Lung microvascular endothelial cell (primary cell): Measurements from ENCODE around the gene TTC22. TPM values are rescaled to one million over a fixed set of nuclear protein-coding genes. Genes with fewer than 3 reads are reported as not detected.

ENCODE experiments used
- DNase-seq, 2 donors: peaks; one replicate each; pipeline versions ENCODE4 v3.0.0 to v3.0.0-alpha.2; 2010; ENCODE audit warnings: low read depth in 2 of 2
- total RNA-seq: library from RNA; depleted of rRNA; stranded (reverse); fragments of >200 nt; gene quantifications from 2 replicates; pipeline ENCODE4 v1.2.1, GENCODE V29; 2014

The TTC22 gene
- total RNA-seq, 1 donor from 2014 or later: not detected

DNA sequence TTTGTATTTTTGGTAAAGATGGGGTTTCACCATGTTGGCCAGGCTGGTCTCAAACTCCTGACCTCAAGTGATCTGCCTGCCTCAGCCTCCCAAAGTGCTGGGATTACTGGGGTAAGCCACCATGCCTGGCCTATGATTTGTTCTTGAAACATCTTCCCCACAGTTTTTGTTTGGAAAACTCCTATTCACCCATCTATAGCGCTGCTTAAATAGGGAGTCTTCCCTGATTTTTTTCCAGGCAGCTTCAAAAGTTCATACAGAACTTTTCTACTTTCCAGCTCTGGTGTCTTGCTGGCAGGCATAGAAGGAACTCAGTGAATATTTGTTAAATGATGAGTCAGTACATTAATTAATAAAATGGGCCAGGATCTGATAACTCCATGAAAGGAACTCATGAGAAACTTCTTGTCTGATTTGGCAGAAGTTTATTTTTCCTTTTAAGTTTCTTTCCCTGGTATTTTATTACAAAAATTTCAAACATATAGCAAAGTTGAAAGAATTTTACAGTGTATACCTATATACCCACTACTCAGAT, 33.0 kb upstream of the TTC22 start:
- no peak for DNase-seq

GRCh38 chr1:54833121-54833520, 32.0 kb upstream of the TTC22 start:
- DNase-seq: no peak

GRCh38 chr1:54826226-54826816, 25.2 kb upstream of the TTC22 start:
- no peak for DNase-seq

GRCh38 chr1:54825696-54826095, 24.6 kb upstream of the TTC22 start:
- no peak for DNase-seq

- DNase-seq: no peak
Observed at GRCh38 chr1:54823670-54824069, 22.5 kb upstream of the TTC22 start.

DNA sequence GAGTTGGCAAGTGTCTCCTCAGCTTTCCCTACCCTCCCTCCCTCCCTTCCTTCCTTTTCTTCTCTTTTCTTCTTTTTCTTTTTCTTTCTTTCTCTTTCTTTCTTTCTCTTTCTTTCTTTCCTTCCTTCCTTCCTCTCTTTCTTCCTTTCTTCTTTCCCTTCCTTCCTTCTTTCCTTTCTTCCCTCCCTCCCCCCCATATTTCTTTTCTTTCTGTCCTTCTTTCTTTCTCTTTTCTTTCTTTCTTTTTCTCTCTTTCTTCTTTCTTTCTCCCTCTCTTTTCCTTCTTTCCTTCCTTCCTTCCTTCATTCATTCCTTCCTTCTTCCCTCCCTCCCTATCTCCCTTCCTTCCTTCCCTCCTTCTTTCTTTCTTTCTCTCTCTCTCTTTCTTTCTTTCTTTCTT, 18.6 kb upstream of the TTC22 start:
- DNase-seq: no peak

DNA sequence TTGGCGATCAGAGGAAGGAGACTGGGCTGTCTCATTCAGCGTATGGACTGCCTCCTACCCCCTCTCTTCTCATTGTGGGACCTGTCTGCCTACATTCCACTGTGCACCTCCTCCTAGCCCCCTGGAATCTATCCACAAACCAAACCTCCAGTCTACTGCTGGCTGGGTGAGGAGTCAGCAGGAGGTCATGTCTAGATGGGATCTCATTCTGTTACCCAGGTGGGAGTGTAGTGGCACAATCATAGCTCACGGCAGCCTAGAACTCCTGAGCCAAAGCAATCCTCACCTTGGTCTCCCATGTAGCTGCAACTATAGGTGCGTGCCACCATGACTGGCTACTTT, 18.0 kb upstream of the TTC22 start:
- DNase-seq: no peak

DNA sequence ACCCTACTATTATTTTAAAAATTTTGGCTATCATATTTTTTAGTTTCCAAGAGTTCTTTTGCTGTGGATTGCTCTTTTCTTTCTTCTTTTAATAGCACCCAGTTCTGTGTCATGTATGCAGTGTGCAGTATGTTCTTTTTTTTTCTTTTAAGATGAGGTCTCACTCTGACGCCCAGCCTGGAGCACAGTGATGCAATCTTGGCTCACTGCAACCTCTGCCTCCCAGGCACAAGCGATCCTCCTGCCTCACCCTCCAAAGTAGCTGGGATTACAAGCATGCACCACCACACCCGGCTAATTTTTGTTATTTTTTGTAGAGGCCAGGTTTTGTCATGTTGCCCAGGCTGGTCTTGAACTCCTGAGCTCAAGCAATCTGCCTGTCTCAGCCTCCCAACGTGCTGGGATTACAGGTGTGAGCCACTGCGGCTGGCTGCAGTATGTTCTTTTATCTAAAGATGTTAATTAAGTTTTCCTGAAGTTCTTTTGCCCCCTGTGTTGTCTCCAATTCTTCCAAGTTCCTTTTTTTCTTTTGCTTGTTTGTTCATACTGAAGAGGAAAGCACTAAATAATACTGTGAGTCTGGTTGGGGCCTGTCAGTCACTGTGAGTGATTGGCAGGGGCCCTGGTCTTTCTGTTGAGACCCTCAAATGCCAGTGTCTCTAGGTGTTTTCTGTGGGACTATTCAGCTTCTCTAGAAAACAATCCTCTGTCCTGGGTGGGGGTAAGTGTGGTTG, 17.5 kb upstream of the TTC22 start:
- no peak for DNase-seq

DNA sequence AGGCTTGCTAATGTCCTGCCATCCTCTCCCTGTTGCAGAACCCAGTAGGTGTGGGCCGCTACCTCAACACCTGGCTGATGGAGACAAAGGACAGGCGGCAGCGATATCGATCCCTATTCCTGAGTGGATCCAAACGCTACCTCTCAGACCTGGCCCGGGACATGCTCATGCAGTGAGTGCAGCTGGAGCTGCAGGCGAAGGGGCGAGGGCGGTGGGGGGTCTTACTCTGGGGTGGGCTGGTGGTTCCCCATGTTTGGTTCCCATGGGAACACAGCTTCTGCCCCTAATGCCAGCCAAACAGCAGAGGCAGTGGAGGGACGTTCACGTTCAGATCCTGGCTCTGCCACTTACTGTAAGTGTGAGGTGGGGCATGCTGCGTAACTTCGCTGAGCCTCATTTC, 15.8 kb upstream of the TTC22 start:
- DNase-seq: no peak

DNA sequence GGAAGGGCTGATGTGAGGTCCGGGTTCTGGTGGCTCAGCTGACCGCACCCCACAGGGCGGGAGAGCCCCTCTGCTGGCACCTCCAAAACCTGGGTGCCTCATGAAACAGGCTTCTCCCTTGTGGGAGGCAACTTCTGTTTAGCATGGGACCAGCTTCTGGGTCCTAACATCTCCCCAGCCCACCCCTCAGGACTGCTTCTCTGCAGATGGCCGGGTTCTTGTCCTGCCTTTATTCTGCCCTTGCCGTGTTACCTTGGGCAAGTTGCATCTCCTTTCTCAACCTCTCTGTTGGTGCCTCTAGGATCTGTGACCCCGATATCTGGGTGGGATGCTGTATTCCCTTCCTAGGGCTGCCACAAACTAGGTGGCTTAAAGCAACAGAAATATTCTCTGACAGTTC, 15.0 kb upstream of the TTC22 start:
- no peak for DNase-seq

GRCh38 chr1:54815086-54815876, 14.2 kb upstream of the TTC22 start:
- no peak for DNase-seq

GRCh38 chr1:54814571-54814970, 13.4 kb upstream of the TTC22 start:
- no peak for DNase-seq

DNA sequence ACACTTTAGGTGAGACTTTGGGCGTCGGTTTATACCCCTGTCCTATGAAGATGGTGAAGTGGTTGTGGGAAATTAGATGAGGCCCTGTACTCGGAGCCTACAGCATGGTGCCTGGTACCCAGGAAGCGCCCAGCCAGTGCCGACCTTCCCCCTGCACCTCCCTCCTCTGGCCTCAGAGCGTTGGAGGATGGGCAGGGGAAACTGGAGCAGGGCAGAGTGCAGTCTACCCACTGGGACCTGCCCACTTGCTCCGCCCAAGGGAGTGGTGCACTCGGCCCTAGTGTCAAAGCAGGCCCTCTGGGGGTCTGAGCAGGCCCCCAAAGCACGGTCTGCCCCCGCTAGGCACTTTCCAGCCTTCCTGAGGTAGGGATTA, 13.0 kb upstream of the TTC22 start:
- DNase-seq: no peak

- no peak for DNase-seq
Observed at GRCh38 chr1:54813485-54814125, 12.5 kb upstream of the TTC22 start.

DNA sequence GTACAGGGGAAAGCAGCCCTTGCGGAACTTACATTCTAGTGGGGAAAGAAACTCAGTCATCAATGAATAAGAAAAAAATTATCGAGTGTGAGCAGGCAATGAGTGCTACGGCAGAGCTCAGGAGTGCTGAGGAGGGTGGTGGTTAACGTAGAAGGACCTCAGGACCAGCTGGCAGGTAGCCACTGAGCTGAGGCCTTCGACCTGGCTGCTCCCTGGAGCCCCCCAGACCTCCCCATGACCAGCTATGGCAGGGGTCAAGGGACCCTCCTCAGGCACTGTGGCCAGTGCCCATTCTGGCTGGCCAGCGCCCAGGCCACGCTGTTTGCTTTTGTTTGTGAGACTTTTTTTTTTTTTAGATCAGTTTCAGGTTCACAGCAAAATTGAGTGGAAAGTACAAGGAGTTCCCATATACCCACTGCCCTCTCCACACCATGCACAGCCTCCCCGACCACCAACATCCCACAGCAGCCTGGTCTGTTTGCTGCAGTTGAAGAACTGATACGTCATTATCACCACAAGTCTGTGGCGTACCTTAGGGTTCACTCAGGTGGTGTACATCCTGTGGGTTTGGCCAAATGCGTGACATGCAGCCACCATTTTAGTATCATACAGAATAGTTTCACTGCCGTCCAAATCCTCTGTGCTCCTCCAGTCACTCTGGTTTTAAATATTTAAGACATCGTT, 11.8 kb upstream of the TTC22 start:
- no peak for DNase-seq

DNA sequence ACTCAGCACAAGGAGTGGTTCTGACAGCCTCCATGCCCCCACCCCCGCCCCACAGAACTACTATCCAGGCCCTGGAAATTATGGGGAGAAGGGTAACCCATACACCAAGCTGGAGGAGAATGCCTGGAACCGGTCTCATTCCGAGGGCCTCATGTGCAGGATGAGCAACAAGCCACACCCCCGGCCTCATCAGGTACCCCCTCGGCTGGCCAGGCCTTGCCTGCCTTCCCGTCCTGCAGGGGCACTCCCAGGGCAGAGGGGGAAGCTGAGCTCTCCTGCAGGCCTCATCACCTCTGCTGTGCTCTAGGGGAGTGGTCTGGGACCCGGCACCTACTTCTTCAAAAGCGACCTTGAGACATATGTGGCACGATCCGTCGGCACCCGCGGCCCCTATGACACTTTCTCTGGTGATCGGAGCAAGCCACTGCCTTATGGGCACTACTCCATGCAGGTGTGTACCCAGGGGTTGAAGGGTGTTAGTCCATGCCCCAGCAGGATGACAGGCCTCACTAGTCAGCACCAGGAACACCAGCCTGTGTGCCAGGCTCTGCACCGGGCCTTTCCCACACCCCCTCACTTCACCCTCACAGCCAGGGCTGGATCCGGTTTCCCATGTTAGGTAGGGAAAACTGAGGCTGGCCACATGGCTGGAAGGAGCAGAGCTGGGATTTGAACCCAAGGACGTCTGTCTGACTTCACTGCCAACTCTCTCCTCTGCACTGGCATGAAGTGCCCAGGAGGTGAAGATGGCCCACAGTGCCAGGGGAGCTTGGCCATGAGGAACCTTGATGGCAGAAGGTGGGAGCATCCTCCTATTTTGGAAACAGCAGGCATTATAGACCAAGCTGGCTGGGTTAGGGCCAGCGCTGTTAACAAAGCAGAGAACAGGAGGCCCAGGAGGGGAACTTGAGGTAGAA, 10.9 kb upstream of the TTC22 start:
- no peak for DNase-seq

DNA sequence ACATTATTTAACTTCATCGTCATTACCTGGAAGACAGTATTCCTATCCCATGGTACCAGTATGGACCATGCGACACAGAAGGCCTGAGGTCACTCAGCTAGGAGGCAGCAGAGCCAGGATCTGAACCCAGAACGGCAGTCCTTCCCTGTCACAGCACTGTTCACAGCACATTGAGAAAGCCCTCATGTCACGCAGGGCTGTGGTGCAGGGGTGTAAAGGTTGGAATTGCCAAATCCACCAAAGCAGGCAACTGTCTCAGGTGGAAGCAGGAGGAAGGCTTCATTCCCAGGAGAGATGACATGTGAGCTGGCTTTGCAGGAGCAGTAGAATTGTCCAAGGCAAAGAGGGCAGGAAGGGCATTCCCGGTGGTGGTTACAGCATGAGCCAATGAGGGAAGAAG, 9.9 kb upstream of the TTC22 start:
- DNase-seq: no peak

- DNase-seq: peak; percentile 53 to 65
Observed at GRCh38 chr1:54810153-54810942, 9.2 kb upstream of the TTC22 start.

DNA sequence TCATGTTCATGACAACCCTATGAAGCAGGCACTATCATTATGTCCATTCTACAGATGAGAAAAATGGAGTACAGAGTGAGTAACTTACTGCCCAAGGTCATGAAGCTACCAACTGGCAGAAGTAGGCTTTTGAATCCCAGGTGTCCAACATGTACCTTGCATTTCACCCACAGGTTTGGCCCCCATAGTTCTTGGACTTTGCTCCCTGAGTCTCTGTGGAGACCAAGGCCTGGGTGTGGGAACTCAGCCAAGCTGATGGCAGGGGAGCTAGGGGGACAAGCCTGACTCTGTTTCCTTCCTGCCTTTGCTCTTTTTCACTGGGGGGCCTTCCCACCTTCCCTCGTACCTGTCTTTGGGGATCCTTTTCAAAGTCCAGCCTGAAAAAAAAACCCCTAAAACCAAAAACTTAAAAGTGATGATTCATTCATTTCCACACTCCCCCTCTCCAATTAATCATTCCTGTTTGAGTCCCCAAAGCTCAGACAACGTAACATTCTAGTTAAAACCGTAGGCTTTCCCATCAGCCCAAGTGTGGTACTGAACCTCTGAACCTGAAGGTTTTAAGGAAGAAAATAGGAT, 8.5 kb upstream of the TTC22 start:
- DNase-seq: no peak
